Ovary (tissue), 3 donors: ENCODE data around the gene USP32.

Source experiments
- EP300 ChIP-seq: sonication (generic); formaldehyde crosslinking; IDR thresholded peaks from one replicate; pipeline ENCODE4 v1.6.1; 2017; ENCODE audit warnings: antibody characterized with exemption
- POLR2A ChIP-seq: fragments of 450-650 bp; IDR thresholded peaks from one replicate; pipeline ENCODE4 v1.6.1; 2017; ENCODE audit warnings: antibody characterized with exemption, mild to moderate bottlenecking, moderate library complexity
- TF ChIP-seq, protein P1 (sequence below), 3 donors: fragments of 450-650 bp in 2 of 3; fragments of 200-600 bp in 1 of 3; IDR thresholded peaks; one replicate each; pipeline versions ENCODE4 v1.5.1 to v1.8.0; 2016 to 2022; ENCODE audit warnings: antibody characterized with exemption in 3 of 3, mild to moderate bottlenecking in 1 of 3
- donor health status: DM: no; HTN: no; CAD: no.

DNA sequence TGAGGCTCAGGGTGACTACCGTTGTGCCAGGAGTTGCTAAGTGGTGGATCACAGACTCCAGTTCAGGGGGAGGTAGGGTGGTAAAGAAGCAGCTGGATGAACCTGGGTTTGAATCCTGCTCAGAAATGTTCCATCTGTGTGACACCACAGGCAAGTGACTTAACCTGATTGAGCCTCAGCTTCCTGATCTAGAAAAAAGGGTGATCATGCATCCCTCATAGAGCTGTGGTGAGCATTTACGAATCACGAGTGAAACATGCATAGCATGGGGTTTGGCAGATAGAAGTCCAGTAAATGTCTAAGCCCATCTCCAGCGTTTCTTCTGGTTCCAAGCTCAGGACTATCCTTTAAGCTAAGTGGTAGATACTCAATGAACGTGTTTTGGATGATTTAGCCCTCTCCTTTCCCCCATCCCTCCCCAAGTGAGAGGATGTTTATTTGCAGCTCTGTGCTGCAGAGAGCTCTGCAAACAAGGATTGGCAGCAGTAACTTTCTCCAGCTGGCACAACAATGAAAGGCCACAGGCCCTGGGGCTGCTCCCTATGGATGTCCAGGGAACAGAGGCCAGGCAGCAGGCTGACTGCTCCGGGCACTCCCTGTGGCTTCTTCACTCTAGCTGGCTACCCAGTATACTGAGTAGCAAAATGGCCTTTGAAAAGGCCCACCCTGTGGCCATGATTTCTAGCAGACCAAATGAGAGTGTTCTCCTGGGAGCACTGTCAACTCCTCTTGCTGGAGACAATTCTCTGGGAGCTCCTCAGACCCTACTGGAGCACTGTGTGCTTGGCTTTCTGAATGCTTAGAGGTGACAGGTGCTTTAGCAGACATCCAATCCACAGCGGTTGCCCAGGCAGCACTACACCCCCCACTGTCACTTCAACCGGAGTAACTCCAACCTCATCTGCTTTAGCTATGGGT, 220.8 kb downstream of the USP32 start:
- TF ChIP-seq, protein P1, sequence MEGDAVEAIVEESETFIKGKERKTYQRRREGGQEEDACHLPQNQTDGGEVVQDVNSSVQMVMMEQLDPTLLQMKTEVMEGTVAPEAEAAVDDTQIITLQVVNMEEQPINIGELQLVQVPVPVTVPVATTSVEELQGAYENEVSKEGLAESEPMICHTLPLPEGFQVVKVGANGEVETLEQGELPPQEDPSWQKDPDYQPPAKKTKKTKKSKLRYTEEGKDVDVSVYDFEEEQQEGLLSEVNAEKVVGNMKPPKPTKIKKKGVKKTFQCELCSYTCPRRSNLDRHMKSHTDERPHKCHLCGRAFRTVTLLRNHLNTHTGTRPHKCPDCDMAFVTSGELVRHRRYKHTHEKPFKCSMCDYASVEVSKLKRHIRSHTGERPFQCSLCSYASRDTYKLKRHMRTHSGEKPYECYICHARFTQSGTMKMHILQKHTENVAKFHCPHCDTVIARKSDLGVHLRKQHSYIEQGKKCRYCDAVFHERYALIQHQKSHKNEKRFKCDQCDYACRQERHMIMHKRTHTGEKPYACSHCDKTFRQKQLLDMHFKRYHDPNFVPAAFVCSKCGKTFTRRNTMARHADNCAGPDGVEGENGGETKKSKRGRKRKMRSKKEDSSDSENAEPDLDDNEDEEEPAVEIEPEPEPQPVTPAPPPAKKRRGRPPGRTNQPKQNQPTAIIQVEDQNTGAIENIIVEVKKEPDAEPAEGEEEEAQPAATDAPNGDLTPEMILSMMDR (IDR thresholded peaks at IDR 0.05), result no peak
- TF ChIP-seq POLR2A (no peak), EP300 (no peak)
